Head of caudate nucleus (tissue), 42 donors: ENCODE data around the gene TNS3.
A peak's percentile ranks its signal among the peaks of the same experiment; 100 is the strongest.
"Not testable (repeated sequence)": the region's sequence is repeated elsewhere in the genome, so short reads cannot be mapped to it uniquely, and the experiment has no call there.

ENCODE experiments used
- DNase-seq, 42 donors: peaks; one replicate each; pipeline versions ENCODE4 v3.0.0 to v3.0.0-alpha.2; 2020 to 2021; ENCODE audit warnings: mixed read lengths in 7 of 42
- intact Hi-C: fragments of 100-400 bp; cut with DNase I; formaldehyde crosslinking; loops from one replicate; pipeline ENCODE4 v1.15.0; 2022

The TNS3 gene

GRCh38 chr7:47604496-47604890 is 22.6 kb upstream of the TNS3 start:
- no peak for DNase-seq
- intact Hi-C loops, result no loop called here

GRCh38 chr7:47603514-47604255 is 21.8 kb upstream of the TNS3 start:
- intact Hi-C loops, DNase-seq: not testable (repeated sequence)

- intact Hi-C loops, result no loop called here
- no peak for DNase-seq
These were observed 20.5 kb upstream of the TNS3 start for GRCh38 chr7:47602272-47603004.

- no peak for DNase-seq
- intact Hi-C loops, result no loop called here
These were observed 20.0 kb upstream of the TNS3 start for GRCh38 chr7:47601881-47602249.

GRCh38 chr7:47601119-47601880 is 19.4 kb upstream of the TNS3 start:
- intact Hi-C loops, result no loop called here
- no peak for DNase-seq

GRCh38 chr7:47600199-47601118 is 18.5 kb upstream of the TNS3 start:
- peak in 1 of 42 donors; percentile 15 for DNase-seq
- intact Hi-C loops, result no loop called here

- DNase-seq, result no peak
- intact Hi-C loops, result no loop called here
These were observed 15.5 kb upstream of the TNS3 start for GRCh38 chr7:47597379-47597778.

GRCh38 chr7:47596502-47597202 is 14.7 kb upstream of the TNS3 start:
- DNase-seq, result peak in 34 of 42 donors; percentile 28 to 78 (median 51)
- intact Hi-C loops, result no loop called here

GRCh38 chr7:47594406-47594805 is 12.5 kb upstream of the TNS3 start:
- no peak for DNase-seq
- intact Hi-C loops, result no loop called here

- intact Hi-C loops, result no loop called here
- no peak for DNase-seq
These were observed 10.0 kb upstream of the TNS3 start for GRCh38 chr7:47591655-47592572.

- no peak for DNase-seq
- intact Hi-C loops, result no loop called here
These were observed 9.3 kb upstream of the TNS3 start for GRCh38 chr7:47591089-47591654.

GRCh38 chr7:47590215-47590614 is 8.3 kb upstream of the TNS3 start:
- intact Hi-C loops, result not testable (repeated sequence)

GRCh38 chr7:47588704-47589225 is 6.9 kb upstream of the TNS3 start:
- DNase-seq, result no peak
- intact Hi-C loops, result no loop called here

More at GRCh38 chr7:47590215-47590614, 8.3 kb upstream of the TNS3 start:
- DNase-seq, result not testable (repeated sequence)

- DNase-seq, result no peak
- intact Hi-C loops, result no loop called here
These were observed 6.1 kb upstream of the TNS3 start for GRCh38 chr7:47587976-47588375.

GRCh38 chr7:47587351-47587750 is 5.4 kb upstream of the TNS3 start:
- intact Hi-C loops, result no loop called here

GRCh38 chr7:47586925-47587324 is 5.0 kb upstream of the TNS3 start:
- intact Hi-C loops, result no loop called here
- no peak for DNase-seq

More at GRCh38 chr7:47587351-47587750, 5.4 kb upstream of the TNS3 start:
- DNase-seq, result no peak
